Mesendoderm (in vitro differentiated cells): ENCODE results near the gene STPG2.
"Not testable (repeated sequence)": the region's sequence is repeated elsewhere in the genome, so short reads cannot be mapped to it uniquely, and the experiment has no call there.

Experiments
- DNase-seq: peaks from one replicate; pipeline ENCODE4 v3.0.0; 2013
- H2AK5ac ChIP-seq: 2 replicates; pipeline ENCODE4 v1.6.1; 2013; ENCODE audit warnings: low read length, inconsistent platforms
- H2BK120ac ChIP-seq: 2 replicates; pipeline ENCODE4 v1.6.1; 2013; ENCODE audit warnings: low read depth, mild to moderate bottlenecking, low read length, moderate library complexity, mixed read lengths
- H2BK15ac ChIP-seq: replicated peaks from 2 replicates; pipeline ENCODE4 v1.6.1; 2013; ENCODE audit warnings: low read depth, mild to moderate bottlenecking, moderate library complexity
- H2BK5ac ChIP-seq: 2 replicates; pipeline ENCODE4 v1.6.1; 2013; ENCODE audit warnings: low read length, inconsistent platforms
- H3K18ac ChIP-seq: 2 replicates; pipeline ENCODE4 v1.6.1; 2013; ENCODE audit warnings: mild to moderate bottlenecking, low read length, mixed read lengths
- H3K23ac ChIP-seq: one replicate; pipeline ENCODE4 v1.6.1; 2013; ENCODE audit warnings: low read length
- H3K27ac ChIP-seq: 2 replicates; pipeline ENCODE4 v1.5.1; 2013; ENCODE audit warnings: low read depth, mild to moderate bottlenecking, inconsistent platforms, low read length, moderate library complexity
- H3K27me3 ChIP-seq: 2 replicates; pipeline ENCODE4 v1.6.1; 2013; ENCODE audit warnings: low read length, control low read depth, mild to moderate bottlenecking, inconsistent platforms; ENCODE audit not compliant: insufficient read depth, poor library complexity
- H3K36me3 ChIP-seq: 2 replicates; pipeline ENCODE4 v1.6.1; 2013; ENCODE audit warnings: low read length, inconsistent platforms; ENCODE audit not compliant: control insufficient read depth, insufficient read depth
- H3K4ac ChIP-seq: one replicate; pipeline ENCODE4 v1.6.1; 2013; ENCODE audit warnings: low read depth, mild to moderate bottlenecking, low read length, moderate library complexity
- H3K4me1 ChIP-seq: 2 replicates; pipeline ENCODE4 v1.6.1; 2013; ENCODE audit warnings: low read depth, low read length, inconsistent platforms; ENCODE audit not compliant: control insufficient read depth
- H3K4me2 ChIP-seq: 2 replicates; pipeline ENCODE4 v1.6.1; 2013; ENCODE audit warnings: low read length
- H3K4me3 ChIP-seq: 2 replicates; pipeline ENCODE4 v1.5.1; 2013; ENCODE audit warnings: mild to moderate bottlenecking, low read length
- H3K56ac ChIP-seq: one replicate; pipeline ENCODE4 v1.6.1; 2013; ENCODE audit warnings: low read length
- H3K79me1 ChIP-seq: 2 replicates; pipeline ENCODE4 v1.6.1; 2013; ENCODE audit warnings: low read length, inconsistent platforms
- H3K79me2 ChIP-seq: 2 replicates; pipeline ENCODE4 v1.6.1; 2013; ENCODE audit warnings: mild to moderate bottlenecking, low read length; ENCODE audit not compliant: control insufficient read depth, insufficient read depth
- H3K9ac ChIP-seq: 2 replicates; pipeline ENCODE4 v1.6.1; 2013; ENCODE audit warnings: low read length, inconsistent platforms
- H4K5ac ChIP-seq: one replicate; pipeline ENCODE4 v1.6.1; 2013; ENCODE audit warnings: low read length
- H4K8ac ChIP-seq: one replicate; pipeline ENCODE4 v1.6.1; 2013; ENCODE audit warnings: low read depth, mild to moderate bottlenecking, control low read depth, low read length, moderate library complexity
- WGBS: extraction: QIAGEN DNeasy Blood & Tissue Kit; methylation state at CpG from one replicate; pipeline ENCODE4 v1.1.7; 2013; ENCODE audit warnings: low lambda C conversion rate, missing lambda C conversion rate; ENCODE audit not compliant: insufficient coverage; ENCODE audit errors: extremely low coverage; 5-methylcytosine and 5-hydroxymethylcytosine counted together

The STPG2 gene

DNA sequence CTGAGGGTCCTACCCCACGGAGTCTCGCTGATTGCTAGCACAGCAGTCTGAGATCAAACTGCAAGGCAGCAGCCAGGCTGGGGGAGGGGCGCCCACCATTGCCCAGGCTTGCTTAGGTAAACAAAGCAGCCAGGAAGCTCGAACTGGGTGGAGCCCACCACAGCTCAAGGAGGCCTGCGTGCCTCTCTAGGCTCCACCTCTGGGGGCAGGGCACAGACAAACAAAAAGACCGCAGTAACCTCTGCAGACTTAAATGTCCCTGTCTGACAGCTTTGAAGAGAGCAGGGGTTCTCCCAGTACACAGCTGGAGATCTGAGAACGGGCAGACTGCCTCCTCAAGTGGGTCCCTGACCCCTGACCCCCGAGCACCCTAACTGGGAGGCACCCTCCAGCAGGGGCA lies 509.4 kb downstream of the STPG2 start:
- not testable (repeated sequence) for H3K79me1 ChIP-seq, H3K56ac ChIP-seq, H3K79me2 ChIP-seq, H2BK120ac ChIP-seq, H3K4me3 ChIP-seq, H3K4me1 ChIP-seq, H4K5ac ChIP-seq, H3K27ac ChIP-seq, DNase-seq, H4K8ac ChIP-seq, H3K23ac ChIP-seq, H2BK15ac ChIP-seq, H3K27me3 ChIP-seq, H3K4ac ChIP-seq, H2AK5ac ChIP-seq, H3K4me2 ChIP-seq, H3K36me3 ChIP-seq, H3K18ac ChIP-seq, H3K9ac ChIP-seq, H2BK5ac ChIP-seq
- no CpG with 5 or more reads among the region's 8 CpGs for WGBS

GRCh38 chr4:97627750-97628149 lies 515.5 kb downstream of the STPG2 start:
- Histone ChIP-seq H2BK120ac (no peak overlapping the region), H3K23ac (no peak overlapping the region), H3K9ac (no peak overlapping the region), H3K4me1 (no peaks in the 10 kb centered on the region), H4K8ac (no peak overlapping the region), H3K4me3 (no peak overlapping the region), H3K36me3 (no peaks in the 10 kb centered on the region), H3K27ac (no peak overlapping the region), H3K79me2 (no peaks in the 10 kb centered on the region), H4K5ac (no peak overlapping the region), H3K4ac (no peak overlapping the region), H3K56ac (no peak overlapping the region), H3K79me1 (no peaks in the 10 kb centered on the region), H2BK15ac (no peak overlapping the region), H3K4me2 (no peak overlapping the region), H2BK5ac (no peak overlapping the region), H3K27me3 (no peaks in the 10 kb centered on the region), H3K18ac (no peak overlapping the region), H2AK5ac (no peak overlapping the region)
- no CpG with 5 or more reads among the region's 4 CpGs for WGBS
- no peak for DNase-seq

DNA sequence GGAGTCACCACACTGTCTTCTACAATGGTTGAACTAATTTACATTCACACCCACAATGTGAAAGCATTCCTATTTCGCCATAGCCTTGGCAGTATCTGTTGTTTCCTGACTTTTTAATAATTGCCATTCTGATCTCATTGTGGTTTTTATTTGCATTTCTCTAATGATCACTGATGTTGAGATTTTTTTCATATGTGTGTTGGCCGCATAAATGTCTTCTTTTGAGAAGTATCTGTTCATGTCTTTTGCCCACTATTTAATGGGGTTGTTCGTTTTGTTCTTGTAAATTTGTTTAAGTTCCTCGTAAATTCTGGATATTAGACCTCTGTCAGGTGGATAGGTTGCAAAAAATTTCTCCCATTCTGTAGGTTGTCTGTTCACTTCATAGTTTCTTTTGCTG lies 519.1 kb downstream of the STPG2 start:
- Histone ChIP-seq H4K8ac (no peak overlapping the region), H2BK120ac (no peak overlapping the region), H3K9ac (no peak overlapping the region), H3K4me2 (no peak overlapping the region), H4K5ac (no peak overlapping the region), H3K27me3 (no peaks in the 10 kb centered on the region), H3K4ac (no peak overlapping the region), H3K23ac (no peak overlapping the region), H2BK15ac (no peak overlapping the region), H3K56ac (no peak overlapping the region), H2AK5ac (no peak overlapping the region), H3K18ac (no peak overlapping the region), H2BK5ac (no peak overlapping the region), H3K4me3 (no peak overlapping the region), H3K27ac (no peak overlapping the region), H3K4me1 (no peaks in the 10 kb centered on the region), H3K36me3 (no peaks in the 10 kb centered on the region), H3K79me1 (no peaks in the 10 kb centered on the region), H3K79me2 (no peaks in the 10 kb centered on the region)
- no CpG with 5 or more reads among the region's 4 CpGs for WGBS
- no peak for DNase-seq

- DNase-seq: no peak
- H3K79me1 ChIP-seq: no peaks in the 10 kb centered on the region
- no peak overlapping the region for H3K56ac ChIP-seq
- H3K9ac ChIP-seq: no peak overlapping the region
- H2AK5ac ChIP-seq: no peak overlapping the region
- no peak overlapping the region for H2BK120ac ChIP-seq
- H4K8ac ChIP-seq: no peak overlapping the region
- no peak overlapping the region for H3K18ac ChIP-seq
- no peaks in the 10 kb centered on the region for H3K4me1 ChIP-seq
- no peak overlapping the region for H3K23ac ChIP-seq
- H3K4me3 ChIP-seq: no peak overlapping the region
- H3K79me2 ChIP-seq: no peaks in the 10 kb centered on the region
- no peaks in the 10 kb centered on the region for H3K27me3 ChIP-seq
- H3K4ac ChIP-seq: no peak overlapping the region
- H2BK15ac ChIP-seq: no peak overlapping the region
- WGBS: no CpG with 5 or more reads among the region's 2 CpGs
- H3K4me2 ChIP-seq: no peak overlapping the region
- H2BK5ac ChIP-seq: no peak overlapping the region
- H3K27ac ChIP-seq: no peak overlapping the region
- H4K5ac ChIP-seq: no peak overlapping the region
- H3K36me3 ChIP-seq: no peaks in the 10 kb centered on the region
Measured at GRCh38 chr4:97605932-97606331, 537.3 kb downstream of the STPG2 start.

DNA sequence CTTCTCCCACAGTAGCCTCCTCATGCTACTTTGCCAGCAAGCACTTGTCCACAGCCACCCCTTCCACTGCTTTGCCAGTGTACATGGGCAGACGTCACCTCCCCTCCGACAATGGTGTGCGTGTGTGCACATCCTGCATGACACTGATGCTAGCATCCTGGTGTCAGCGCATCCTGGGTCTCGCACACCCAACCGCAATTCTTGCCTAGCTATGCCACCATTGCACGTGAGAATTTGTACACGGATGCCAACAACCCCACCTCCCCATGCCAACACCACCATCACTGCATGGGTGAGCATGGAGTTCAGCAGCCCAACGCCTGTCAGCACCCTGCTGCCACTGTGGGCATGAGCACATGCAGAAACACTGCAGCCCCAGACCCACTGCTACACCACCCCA lies 550.0 kb downstream of the STPG2 start:
- H2BK120ac ChIP-seq: no peak overlapping the region
- H3K18ac ChIP-seq: no peak overlapping the region
- DNase-seq: no peak
- H3K23ac ChIP-seq: no peak overlapping the region
- H2AK5ac ChIP-seq: no peak overlapping the region
- no peaks in the 10 kb centered on the region for H3K79me1 ChIP-seq
- no peak overlapping the region for H2BK15ac ChIP-seq
- H3K27ac ChIP-seq: no peak overlapping the region
- H3K4me3 ChIP-seq: no peak overlapping the region
- H3K27me3 ChIP-seq: no peaks in the 10 kb centered on the region
- no peak overlapping the region for H3K56ac ChIP-seq
- no peaks in the 10 kb centered on the region for H3K79me2 ChIP-seq
- no peak overlapping the region for H4K5ac ChIP-seq
- no peak overlapping the region for H2BK5ac ChIP-seq
- no peaks in the 10 kb centered on the region for H3K4me1 ChIP-seq
- H4K8ac ChIP-seq: no peak overlapping the region
- H3K9ac ChIP-seq: no peak overlapping the region
- no CpG with 5 or more reads among the region's 9 CpGs for WGBS
- no peaks in the 10 kb centered on the region for H3K36me3 ChIP-seq
- no peak overlapping the region for H3K4ac ChIP-seq
- H3K4me2 ChIP-seq: no peak overlapping the region

DNA sequence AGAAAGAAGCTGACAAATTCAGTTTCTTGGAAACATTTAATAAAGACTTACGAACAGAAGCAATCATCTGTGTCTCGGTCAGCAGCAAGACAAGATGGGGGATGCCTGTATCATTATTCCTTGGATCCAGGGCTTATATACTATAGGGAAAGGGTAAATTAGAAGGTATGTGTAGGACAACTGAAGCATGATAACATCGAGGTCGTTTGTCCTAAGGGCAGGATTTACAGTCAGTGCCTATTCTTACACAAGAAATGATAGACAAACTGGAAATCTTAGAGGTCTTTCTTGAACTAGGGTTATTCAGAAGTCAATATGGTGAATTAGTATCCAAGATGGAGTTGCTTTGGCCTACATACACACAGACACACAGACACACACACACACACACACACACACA lies 553.0 kb downstream of the STPG2 start:
- no peaks in the 10 kb centered on the region for H3K79me1 ChIP-seq
- no peak overlapping the region for H4K5ac ChIP-seq
- WGBS: no CpG with 5 or more reads among the region's 4 CpGs
- no peak overlapping the region for H2BK5ac ChIP-seq
- DNase-seq: no peak
- no peak overlapping the region for H2AK5ac ChIP-seq
- no peak overlapping the region for H3K9ac ChIP-seq
- H3K4me1 ChIP-seq: no peaks in the 10 kb centered on the region
- no peaks in the 10 kb centered on the region for H3K36me3 ChIP-seq
- H2BK15ac ChIP-seq: no peak overlapping the region
- H3K4ac ChIP-seq: no peak overlapping the region
- H3K4me3 ChIP-seq: no peak overlapping the region
- no peaks in the 10 kb centered on the region for H3K27me3 ChIP-seq
- no peak overlapping the region for H2BK120ac ChIP-seq
- no peak overlapping the region for H3K4me2 ChIP-seq
- H3K56ac ChIP-seq: no peak overlapping the region
- no peaks in the 10 kb centered on the region for H3K79me2 ChIP-seq
- H3K23ac ChIP-seq: no peak overlapping the region
- H4K8ac ChIP-seq: no peak overlapping the region
- no peak overlapping the region for H3K27ac ChIP-seq
- H3K18ac ChIP-seq: no peak overlapping the region
